ENCODE results near the gene NANS.

- TF ChIP-seq POLR2A (IDR thresholded peaks at IDR 0.05) (no peak), CTCF (IDR thresholded peaks at IDR 0.05) (no peak)
Measured at GRCh38 chr9:98016137-98016680, 40.3 kb upstream of the NANS start.
